HG02885 (cell line): ENCODE data around the gene ULBP2.
"Not testable (repeated sequence)": the region's sequence is repeated elsewhere in the genome, so short reads cannot be mapped to it uniquely, and the experiment has no call there.

Source experiments
- ATAC-seq: cut with Tn5 transposase; IDR thresholded peaks from one replicate; pipeline ENCODE4 v1.9.1; 2021; ENCODE audit warnings: mild to moderate bottlenecking; ENCODE audit not compliant: unreplicated experiment, poor library complexity

ULBP2 gene

GRCh38 chr6:149946631-149947030 is 4.8 kb downstream of the ULBP2 start:
- not testable (repeated sequence) for ATAC-seq

DNA sequence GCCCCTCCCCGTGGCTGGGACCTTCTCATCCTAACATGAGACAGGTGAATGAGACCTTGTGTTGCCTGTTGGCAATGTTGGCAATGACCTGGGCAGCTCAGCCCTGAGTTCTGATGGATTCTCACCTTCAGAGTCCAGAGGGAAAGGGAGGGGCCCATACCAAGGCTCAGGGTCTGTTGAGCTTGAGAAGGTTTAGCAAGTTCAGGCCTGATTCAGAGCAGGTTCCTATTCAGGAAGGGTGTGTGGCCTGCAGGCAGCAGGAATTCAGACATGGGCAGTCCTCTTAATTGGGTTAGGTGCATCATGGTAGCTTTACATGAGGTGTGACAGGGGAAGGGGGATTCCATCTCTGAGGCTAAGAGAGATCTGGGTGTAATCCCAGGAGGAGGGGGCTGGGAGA is 5.7 kb downstream of the ULBP2 start:
- ATAC-seq: not testable (repeated sequence)

DNA sequence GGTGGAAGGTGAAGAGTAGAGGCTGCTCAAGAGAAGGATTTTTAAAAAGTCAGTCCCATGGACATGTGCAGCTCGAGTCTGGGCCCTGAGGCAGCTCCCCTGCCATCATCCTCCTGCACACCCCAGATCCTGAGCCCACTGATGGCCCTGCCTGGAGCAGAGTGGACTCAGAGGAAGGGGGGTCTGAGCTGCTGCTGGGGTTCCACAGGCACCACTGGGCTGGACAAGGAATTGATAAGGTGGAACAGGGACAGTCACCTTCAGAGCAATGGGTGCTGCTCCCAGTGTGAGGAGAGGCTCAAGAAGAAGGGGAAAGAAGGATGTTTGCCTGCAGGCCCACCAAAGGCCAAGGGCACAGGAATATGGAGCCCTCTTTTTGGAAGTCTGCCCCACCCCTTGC is 6.2 kb downstream of the ULBP2 start:
- ATAC-seq: no peak

- no peak for ATAC-seq
These were observed 6.8 kb downstream of the ULBP2 start for GRCh38 chr6:149948616-149949015.

DNA sequence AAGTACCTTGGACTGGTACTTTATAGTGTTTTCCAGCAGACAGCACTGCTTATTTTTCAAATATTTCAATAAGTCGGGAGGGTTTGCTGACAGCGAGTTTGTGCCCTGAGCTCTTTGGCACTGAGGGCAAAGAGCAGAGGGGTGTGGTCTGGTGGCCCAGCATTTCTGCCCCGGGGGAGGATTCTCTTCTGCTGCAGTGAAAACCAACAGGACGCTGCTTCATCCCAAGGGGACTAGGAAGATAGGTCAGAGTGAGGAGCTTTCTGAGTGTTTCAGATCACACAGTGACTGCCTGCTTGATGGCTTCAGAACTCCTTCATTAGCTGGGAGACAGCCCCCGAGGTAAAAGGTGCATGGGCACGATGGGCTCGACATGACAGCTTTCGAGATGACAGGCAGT is 8.6 kb downstream of the ULBP2 start:
- ATAC-seq: no peak

DNA sequence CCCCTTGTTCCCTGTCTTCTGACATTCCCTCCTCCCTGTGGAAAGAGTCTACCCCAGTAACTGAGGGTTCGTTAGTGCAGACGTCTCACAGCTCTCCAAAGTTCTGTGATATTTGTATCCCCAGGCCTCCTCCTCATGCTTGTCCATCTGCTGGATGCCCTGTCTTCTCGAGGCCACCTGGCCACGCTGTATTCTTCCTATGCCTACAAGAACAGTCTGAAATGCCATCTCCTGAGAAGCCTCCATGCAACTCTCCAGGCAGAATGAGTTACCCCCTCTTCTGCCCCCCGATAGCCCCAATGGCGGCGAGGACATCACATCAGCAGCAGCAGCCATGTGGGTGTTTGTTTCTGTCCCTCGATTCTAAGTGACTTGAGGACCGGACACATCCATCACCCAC is 9.3 kb downstream of the ULBP2 start:
- ATAC-seq: no peak

GRCh38 chr6:149951626-149952025 is 9.8 kb downstream of the ULBP2 start:
- no peak for ATAC-seq

- ATAC-seq: not testable (repeated sequence)
These were observed 11.6 kb downstream of the ULBP2 start for GRCh38 chr6:149953390-149953789.

DNA sequence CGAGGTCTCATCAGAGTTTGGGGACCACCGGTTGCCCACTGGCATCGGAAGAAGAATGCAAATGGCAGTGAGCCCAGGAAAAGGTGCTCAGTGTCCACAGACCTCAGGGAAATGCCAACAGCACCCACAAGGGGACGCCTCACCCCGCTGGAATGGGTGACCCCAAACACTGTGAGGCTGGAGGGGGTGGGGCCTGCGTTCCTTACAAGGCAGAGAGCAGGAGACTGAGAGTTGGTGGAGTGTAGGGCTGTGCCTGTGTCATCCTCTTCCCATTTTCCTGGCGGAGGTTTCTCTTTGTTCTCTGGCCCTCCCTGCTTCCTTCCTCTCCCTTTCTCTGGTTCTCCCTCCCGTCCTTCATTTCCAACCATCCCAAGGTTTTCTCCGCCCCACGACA is 12.1 kb downstream of the ULBP2 start:
- peak; percentile 49 for ATAC-seq

DNA sequence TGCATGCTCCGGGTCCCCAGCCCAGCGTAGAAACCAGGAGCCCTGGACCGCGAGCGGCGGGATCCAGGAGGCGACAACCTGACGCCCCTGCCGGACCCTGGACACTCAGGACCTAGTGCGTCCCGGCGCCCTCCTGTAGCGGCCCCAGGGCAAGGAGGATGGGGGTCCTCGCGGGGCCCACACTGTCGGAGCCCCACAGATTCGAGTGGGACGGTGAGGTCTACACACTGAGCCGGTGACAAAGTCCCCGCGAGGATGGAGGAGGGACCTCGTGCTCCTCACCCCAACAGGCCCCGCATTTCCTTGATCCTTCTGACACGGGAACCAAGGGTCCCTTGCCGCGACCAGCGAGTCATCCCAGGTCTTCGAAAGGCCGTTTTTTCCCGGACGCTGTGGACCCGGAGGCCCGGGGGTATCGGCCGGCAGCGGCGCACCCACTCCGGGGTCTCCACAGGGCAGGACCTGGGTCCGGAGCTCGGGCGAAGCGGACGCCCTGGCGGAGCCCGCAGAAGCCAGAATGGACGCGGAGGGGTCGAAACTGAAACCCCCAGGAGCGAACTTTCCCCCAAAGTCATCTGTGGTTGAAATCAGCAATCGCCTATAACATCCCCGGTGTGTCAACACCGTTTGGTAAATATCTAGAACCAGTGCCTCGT is 12.6 kb downstream of the ULBP2 start:
- ATAC-seq: not testable (repeated sequence)

GRCh38 chr6:149954984-149955653 is 13.3 kb downstream of the ULBP2 start:
- ATAC-seq: not testable (repeated sequence)

GRCh38 chr6:149955654-149956317 is 14.0 kb downstream of the ULBP2 start:
- not testable (repeated sequence) for ATAC-seq

- not testable (repeated sequence) for ATAC-seq
These were observed 16.3 kb downstream of the ULBP2 start for GRCh38 chr6:149958124-149958523.

GRCh38 chr6:149959806-149960205 is 18.0 kb downstream of the ULBP2 start:
- ATAC-seq: not testable (repeated sequence)

DNA sequence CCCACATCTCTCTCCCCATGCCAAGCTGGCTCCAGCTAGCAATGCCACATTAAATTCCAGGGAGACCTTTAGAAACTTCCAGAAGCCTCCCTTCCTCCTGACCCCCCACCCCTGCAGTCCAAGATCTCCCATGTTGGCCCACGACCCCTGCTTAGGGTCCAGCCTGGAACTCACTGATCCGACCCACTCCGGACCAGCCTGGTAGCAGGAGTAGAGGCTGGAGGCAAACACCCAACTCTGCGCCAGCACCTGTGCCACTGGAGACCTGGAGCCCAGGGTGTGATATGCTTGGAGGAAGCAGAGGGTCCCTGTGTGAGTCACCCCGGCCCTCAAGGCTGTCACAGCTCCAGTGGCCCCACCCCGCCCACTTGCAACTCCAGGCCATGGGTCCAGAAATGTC is 18.7 kb downstream of the ULBP2 start:
- no peak for ATAC-seq

DNA sequence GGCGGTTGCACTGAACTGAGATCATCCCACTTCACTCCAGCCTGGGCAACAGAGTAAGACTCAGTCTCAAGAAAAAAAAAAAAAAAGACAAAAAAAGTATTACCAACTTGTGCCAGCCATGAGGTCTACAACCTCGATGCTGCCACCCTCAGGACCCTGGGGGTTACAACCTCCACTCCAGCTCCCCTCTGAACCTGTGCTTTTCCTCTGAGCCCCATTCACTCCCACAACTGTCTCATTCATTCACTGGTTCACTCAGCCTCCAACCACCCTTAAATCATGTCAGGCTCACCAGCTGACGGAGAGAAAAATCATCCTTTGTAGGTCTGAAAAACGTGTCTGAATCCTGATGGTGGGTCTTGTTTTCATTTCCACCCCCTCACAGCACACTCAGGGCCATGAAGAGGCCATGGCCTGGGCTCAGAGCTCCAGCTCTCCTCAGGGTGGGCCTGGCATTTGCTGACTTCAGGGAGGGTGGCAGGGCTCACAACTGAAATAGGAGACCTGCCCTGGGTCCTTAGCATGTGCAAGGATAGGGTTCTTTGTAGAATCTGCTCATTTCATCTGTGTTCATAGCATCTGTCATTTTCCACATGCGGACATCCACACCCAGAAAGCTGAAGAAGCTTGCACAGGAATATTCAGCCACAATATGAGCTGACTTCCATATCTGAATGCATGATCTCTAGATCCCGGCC is 20.1 kb downstream of the ULBP2 start:
- ATAC-seq: no peak

DNA sequence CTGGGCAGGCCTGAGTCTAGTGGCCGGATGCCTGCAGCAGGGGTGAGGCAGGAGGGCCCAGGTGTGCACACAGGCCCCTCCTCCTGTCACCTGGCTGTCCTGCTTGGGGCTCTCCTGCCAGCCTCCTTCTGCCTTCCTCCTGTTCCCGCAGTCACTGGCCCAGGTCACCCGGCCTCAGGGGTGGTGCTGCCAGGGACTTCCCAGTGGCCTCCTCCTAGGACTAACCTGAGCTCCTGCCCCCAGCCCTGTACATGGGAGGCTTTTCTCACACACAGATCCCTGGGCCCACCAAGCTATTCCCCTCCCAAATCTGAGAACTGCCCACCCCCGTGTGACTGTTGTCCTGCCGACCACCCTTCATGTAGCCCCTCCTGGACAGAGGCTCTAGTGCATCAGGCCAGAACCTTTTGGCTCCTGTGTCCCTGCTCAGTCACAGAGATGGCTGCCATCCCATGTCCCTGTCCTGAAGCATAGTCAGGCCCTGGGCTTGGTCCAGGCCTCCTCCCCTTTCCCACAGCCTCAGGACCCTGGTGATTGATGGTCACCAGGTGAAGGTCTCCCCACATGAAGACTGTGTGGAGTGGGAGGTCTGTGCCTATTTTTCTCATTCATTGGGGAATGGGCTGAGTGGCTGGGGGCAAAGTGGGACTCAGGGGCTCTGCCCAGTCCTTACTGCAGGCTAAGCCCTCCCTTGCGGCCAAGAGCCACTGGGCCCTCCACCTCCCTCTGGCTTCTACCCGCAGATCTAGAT is 20.8 kb downstream of the ULBP2 start:
- no peak for ATAC-seq

GRCh38 chr6:149963212-149963461 is 21.3 kb downstream of the ULBP2 start:
- no peak for ATAC-seq

DNA sequence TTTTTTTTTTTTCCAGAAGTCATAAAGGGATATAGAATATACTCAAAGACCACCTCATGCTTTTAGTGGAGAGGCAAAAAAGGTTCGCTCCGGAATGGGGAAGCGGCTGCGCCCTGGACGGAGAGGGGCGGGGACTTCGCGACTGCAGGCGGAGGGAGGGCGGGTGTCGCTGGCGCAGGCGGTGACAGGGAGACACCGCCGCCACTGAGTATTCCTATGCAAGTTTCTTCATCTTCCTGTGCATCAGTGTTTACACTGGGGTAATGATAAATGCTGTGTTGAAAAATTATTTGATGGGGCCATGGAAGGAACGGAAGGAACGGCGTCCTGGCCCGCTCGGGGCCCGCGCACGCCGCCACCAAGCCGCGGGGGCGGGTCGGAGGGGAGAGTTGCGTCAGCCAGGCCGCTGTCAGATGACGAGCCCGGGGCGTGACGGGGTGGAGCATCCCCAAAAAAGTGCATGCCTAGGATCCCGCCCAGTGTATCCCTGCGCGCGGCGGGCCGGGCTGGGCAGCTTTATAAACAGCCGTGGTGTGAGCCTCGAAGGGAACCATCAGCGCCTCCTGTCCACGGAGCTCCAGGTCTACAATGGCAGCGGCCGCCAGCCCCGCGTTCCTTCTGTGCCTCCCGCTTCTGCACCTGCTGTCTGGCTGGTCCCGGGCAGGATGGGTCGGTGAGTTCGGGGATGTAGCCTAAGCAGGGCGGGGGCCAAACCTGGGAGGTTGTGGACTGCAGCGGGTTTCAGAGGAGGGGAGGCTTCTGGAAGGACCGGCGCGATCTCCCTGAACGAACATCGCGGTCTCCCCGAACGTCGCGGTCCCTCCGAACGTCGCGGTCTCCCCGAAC is 21.9 kb downstream of the ULBP2 start, which contains the start of gene ULBP1:
ULBP1 (plus strand) TSS at position 482 of the 846 bp plus-strand sequence; CDS start at position 589, 107 bp downstream.
- ATAC-seq: peak; percentile 51
